NCI-H2227 treated with DMSO at 0.1 percent for 48 hours (cell line): Measurements from ENCODE around the gene LSM3.
"Not testable (repeated sequence)": the region's sequence is repeated elsewhere in the genome, so short reads cannot be mapped to it uniquely, and the experiment has no call there.

Source experiments
- DNase-seq: peaks from one replicate; lab custom pipeline; 2025; lab: John Stamatoyannopoulos, UW

LSM3 gene

GRCh38 chr3:14222457-14222856, 43.8 kb downstream of the LSM3 start:
- no peak for DNase-seq

DNA sequence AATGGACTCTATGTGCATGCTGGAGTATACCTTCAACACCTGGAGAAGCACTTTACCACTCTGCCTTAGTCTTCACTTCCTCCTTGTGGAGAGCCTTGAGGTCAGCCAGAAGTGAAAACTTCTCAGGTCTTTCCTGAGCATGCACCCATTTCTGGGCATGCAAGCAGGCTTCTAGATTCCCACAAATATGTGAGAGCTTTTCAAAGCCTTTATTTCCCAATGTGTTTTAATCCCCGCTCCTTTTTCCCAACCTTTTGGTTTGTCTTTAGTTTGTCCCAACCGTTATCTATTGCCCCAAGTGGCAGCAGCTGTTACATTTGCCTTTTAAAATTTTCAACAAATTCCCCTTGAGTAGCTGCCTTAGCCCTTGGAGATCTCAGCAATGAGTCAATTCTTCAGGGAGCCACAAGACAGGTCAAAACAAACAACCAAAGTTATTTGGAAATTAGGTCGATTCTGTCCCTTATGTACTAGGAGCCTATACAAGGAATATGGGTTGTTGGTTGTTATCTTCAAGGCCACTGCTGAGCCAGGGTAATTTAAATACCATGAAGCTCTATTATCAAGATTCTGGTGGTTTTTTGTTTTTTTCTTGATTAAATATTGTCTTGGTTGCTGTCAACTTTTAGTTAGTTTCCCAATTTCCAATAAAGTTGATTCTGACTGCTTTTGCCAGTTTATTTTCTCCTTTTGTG, 44.4 kb downstream of the LSM3 start:
- no peak for DNase-seq

DNA sequence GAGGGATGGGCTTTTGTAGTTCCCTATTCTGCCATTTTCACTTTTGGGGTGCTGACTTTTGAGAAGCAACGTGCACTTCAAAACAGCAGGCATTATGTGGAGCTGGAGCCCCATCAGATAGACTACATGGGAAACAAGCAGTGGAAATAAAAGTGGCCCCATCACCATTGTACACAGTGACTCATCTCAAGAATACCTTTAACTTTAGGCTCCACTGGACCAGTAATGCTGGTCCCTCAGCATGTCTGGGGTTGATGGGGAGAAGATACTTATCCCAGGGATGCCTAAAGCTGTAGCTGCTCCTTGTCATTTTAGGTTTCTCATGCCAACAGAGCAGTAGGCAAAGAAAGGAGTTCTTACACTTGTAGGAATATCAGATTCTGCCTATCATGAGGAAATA, 45.0 kb downstream of the LSM3 start:
- no peak for DNase-seq

DNA sequence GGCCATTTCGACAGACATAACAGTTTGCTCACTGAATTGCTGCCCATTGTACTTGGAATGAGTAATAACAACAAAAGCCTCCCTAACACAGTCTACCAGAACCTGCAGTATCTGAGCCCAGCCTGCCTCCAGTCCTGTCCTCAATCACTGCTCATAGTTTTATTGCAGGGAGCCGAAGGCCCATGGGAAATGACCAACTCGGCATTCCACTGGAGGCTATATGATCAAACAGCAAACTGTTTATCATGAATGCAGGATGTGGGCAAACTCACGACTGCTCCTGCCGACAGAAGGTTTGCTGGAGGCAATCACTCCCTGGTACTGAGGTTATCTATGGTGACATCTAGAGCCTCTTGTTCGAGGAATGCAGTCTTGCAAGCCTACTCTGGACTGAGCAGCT, 46.3 kb downstream of the LSM3 start:
- DNase-seq, result no peak

- no peak for DNase-seq
These were observed 46.8 kb downstream of the LSM3 start for GRCh38 chr3:14225421-14225820.

DNA sequence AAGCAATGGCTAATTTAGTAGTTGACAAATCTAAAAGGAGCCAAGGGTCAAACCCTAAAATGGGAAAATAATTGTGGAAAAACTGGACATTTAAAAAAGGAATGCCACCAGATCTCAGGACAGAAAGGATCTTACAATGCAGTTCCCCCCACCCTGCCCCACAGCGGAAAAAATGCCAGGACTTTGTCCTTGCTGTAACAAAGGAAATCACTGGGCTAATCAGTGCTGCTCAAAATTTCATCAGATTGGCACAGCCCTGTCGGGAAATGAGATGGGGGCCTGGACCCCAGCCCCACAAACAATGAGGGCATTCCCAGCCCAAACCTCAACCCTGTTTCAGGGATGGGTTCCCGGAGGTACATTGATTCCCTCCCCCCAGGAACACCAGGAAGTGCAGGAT, 47.7 kb downstream of the LSM3 start:
- DNase-seq, result not testable (repeated sequence)

- DNase-seq, result no peak
These were observed 49.2 kb downstream of the LSM3 start for GRCh38 chr3:14227856-14228255.

DNA sequence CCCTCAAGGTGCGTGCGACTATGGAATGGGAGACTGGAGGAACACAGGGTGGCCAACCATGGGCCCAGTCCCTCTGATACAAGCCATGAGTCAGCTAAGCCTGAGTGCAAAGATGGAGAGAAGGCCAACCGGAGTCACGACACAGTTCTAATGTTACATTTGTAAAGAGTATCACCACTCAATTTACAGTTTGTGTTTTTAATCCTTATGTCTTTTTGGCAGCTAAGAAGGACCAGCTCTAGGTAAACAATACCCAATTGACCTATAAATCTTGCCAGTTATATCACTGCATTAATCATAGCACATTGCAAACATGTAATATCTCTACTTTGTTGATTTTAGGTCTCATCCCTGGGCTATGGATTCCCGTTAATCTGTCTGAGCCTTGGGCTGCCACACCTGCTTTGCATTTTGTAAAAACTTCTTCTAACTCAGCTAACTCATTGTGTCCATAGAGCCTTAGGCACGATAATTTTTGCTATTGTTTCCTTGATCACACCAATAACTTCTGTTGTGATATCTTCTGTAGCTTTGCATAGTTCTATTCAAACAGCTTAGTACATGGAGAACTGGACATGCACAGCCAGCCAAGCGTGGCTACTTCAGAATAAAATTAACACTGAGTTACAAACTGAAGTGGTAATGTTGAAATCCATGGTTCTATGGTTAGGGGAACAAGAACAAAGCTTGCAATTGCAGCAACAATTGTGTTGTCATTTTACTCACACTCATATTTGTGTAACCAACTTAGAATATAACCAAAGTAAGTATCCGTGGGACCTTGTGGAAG, 50.3 kb downstream of the LSM3 start:
- DNase-seq, result no peak

GRCh38 chr3:14229695-14230094, 51.1 kb downstream of the LSM3 start:
- DNase-seq, result not testable (repeated sequence)

- DNase-seq, result no peak
These were observed 52.1 kb downstream of the LSM3 start for GRCh38 chr3:14230729-14231128.

GRCh38 chr3:14231145-14231990, 52.8 kb downstream of the LSM3 start:
- DNase-seq, result no peak

GRCh38 chr3:14231998-14232501, 53.4 kb downstream of the LSM3 start:
- no peak for DNase-seq

DNA sequence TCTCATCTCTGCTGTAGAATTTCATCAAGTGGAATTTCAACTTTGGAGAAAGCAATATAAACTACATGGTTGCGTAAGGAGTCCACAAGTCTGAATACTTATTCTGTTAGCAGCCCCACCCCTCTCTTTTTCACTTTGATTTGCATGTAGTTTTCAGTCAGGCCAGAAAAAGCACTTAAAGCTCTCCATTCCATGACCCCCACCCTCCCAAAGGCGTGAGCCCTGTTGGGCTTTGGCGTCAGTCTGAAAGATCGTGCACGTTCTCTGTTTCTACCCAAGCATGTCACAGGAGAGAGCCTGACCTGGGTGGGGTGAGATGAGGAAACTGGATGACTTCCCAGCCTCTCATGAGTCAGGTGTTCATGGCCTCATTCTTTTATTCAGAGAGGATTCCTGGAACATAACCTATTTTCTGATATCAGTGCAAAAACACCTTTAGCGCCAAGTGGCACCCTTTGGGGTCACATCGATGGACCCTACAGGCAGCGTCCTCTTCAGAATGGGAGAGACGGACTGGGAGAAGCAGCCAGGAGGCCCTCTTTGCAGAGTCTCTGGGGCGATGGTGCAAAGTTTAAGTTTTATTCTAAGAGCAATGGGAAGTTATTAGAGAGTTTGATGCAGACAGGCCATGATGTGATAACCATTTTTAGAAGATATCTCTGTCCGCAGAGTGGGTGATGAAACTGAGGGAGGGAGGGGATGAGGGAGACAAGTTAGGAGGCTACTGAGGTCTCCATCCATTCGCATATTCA, 55.8 kb downstream of the LSM3 start:
- DNase-seq, result no peak

DNA sequence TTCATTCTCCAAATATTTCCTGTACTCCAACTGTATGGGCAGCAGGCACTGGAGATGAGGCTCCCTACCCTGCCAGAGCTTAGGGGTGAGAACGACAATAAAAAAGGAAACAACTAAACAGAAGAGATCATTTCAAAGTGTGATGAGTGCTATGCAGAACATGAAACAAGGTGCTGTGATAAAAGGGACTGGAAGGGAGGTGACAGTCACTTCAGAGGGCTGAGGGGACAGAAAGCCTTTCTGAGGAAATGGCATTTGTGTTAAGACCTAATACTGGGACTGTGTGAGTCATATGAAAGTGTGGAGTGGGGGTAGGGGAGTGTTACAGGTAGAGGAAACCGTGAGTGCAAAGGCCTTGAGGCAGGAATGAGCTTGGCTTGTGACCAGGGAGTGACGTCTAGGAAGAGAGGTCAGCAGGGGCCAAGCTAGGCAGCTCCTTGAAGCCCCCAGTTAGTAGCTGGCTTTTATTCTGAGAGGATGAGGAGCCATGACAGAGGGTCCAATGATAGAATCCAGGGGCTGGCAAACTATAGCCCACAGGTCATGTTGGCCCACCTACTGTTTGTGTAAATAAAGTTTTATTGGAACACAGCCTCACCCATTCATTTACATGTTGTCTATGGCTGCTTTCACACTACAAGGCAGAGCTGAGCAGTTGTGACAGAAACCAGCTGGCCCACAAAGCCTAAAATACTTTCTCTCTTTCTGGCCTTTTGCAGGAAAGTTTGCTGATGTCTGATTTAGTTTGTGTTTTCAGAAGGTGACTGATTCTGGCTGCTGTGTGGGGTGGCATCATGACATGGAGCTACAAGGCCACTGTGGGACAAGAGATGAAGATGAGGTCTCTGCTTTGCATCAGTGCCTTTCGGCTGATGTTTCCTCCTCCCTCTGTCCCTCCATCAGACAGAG, 56.6 kb downstream of the LSM3 start:
- DNase-seq, result no peak

DNA sequence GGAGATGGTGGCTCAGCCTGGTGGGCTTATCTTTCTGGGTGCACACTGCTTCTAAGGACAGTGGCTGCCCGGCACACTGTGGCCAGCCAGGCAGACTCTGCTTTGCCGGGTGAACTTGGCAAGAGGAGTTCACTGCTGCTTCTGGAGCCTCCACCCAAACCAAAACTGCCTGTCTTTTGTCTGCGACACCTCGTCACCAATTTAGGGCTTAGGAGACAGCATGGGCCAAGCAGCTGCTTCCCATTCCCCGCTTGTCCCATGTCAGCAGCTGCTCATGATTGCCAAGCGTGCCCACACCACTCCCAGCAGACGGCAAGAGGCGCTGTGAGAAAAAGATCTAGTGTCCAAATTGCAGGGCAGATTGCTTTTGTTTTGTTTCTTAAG, 57.3 kb downstream of the LSM3 start:
- DNase-seq, result no peak

GRCh38 chr3:14236902-14237301, 58.3 kb downstream of the LSM3 start:
- no peak for DNase-seq

DNA sequence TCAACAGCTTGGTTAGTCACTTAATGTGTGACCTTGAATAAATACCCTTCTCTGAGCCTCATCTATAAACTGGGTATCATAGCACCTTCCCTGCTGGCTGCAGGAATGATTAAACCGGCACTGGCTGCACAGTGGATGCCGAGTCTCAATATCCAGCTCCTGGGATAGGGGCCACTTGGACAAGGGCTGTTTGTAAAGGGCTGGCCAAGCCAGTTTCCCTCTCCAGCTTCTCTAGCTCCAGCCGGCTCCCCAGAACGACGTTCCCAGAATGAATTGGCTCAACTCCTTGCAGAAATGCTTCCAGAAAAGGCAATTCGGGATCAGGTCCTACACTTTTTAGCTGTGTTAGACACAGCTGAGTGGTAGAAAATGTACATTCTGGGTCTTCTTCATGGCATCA, 58.8 kb downstream of the LSM3 start:
- DNase-seq, result no peak

DNA sequence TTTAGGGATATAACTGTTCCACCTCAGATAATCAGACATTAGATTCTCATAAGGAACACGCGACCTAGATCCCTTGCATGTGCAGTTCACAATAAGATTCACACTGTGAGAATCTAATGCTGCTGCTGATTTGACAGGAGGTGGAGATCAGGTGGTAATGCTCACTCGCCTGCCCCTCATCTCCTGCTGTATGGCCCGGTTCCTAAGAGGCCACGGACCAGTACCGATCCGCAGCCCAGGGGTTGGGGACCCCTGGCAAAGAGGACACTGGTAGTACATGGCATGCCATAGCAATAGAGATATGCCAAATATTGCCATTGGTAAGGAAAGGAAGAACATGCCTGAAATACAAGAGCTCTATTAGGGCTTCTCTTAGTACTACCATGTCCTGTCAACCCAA, 59.7 kb downstream of the LSM3 start:
- DNase-seq, result no peak

DNA sequence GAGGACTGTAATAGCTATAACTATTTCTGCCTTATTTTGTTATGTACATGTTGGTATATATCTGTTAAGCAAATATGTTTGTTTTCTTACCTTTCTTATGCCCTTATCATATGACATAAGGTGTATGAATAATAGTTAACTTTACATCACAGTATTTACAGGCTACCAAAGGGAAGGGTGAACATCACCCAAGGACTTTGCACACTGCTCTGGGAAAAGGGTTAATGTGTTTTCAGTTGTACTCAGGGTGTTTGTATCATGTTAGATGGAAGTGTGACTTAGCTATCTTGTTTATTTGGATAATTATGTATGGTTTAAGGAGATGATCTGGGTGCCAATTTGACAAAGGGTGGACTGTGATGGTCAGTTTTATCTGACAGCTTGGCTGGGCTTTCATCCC, 60.3 kb downstream of the LSM3 start:
- DNase-seq, result no peak

- DNase-seq, result no peak
These were observed 61.3 kb downstream of the LSM3 start for GRCh38 chr3:14239940-14240339.

- no peak for DNase-seq
These were observed 61.7 kb downstream of the LSM3 start for GRCh38 chr3:14240366-14240765.
